HG03558 (cell line): ENCODE measurements around the gene CDH3.

Source experiments
- ATAC-seq: cut with Tn5 transposase; IDR thresholded peaks from one replicate; pipeline ENCODE4 v1.9.1; 2021; ENCODE audit warnings: moderate number of reproducible peaks; ENCODE audit not compliant: unreplicated experiment; ENCODE audit errors: extremely low read depth

Gene CDH3

DNA sequence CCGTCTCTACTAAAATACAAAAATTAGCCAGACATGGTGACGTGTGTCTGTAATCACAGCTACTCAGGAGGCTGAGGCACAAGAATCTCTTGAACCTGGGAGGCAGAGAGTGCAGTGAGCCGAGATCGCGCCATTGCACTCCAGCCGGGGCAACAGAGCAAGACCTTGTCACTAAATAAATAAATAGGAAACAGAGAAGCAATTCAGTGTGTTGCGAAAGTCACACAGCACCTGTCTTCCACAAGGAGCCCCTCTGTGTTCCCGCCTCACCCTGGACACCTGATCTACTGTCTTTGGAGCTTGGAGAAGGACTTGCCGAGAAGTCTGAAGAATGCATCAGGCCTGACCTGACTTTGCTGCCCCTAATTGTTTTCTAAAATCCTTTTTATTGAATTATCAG, 88.5 kb downstream of the CDH3 start:
- ATAC-seq: no peak

DNA sequence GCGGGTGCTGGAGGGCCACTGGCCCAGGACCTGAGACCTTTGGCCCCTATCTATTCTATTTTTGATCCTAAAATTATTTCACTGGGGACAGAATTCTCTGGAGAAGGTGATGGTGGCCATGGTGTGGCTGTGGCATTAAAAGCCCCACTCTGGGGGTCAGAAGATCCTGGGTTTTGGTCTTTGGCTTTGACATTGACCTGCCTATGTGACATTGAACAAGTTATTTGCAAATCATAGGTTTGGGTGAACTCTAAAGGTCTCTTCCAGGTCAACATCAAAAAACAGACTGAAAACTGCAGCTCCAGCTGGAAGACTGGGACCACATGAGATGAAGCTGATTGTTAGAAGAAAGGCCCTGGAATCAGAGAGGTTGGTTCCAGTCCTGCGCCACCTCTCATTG, 89.7 kb downstream of the CDH3 start:
- no peak for ATAC-seq

DNA sequence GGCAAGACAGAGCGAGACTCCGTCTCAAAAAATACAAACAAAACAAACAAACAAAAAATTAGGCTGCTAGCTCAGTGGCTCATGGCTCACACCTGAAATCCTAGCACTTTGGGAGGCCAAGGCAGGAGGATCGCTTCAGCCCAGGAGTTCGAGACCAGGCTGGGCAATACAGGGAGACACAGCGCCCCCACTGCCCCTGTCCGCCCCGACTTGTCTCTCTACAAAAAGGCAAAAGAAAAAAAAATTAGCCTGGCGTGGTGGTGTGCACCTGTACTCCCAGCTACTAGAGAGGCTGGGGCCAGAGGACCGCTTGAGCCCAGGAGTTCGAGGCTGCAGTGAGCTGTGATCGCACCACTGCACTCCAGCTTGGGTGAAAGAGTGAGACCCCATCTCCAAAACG, 91.5 kb downstream of the CDH3 start:
- ATAC-seq: no peak

DNA sequence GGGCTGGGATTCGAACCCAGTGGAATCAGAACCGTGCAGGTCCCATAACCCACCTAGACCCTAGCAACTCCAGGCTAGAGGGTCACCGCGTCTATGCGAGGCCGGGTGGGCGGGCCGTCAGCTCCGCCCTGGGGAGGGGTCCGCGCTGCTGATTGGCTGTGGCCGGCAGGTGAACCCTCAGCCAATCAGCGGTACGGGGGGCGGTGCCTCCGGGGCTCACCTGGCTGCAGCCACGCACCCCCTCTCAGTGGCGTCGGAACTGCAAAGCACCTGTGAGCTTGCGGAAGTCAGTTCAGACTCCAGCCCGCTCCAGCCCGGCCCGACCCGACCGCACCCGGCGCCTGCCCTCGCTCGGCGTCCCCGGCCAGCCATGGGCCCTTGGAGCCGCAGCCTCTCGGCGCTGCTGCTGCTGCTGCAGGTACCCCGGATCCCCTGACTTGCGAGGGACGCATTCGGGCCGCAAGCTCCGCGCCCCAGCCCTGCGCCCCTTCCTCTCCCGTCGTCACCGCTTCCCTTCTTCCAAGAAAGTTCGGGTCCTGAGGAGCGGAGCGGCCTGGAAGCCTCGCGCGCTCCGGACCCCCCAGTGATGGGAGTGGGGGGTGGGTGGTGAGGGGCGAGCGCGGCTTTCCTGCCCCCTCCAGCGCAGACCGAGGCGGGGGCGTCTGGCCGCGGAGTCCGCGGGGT, 92.1 kb downstream of the CDH3 start, which contains the start of gene CDH1:
Gene CDH1 (plus strand): TSS at position 247 of the 684 bp plus-strand sequence. CDS start 124 bp downstream, at position 371.
- ATAC-seq: no peak

DNA sequence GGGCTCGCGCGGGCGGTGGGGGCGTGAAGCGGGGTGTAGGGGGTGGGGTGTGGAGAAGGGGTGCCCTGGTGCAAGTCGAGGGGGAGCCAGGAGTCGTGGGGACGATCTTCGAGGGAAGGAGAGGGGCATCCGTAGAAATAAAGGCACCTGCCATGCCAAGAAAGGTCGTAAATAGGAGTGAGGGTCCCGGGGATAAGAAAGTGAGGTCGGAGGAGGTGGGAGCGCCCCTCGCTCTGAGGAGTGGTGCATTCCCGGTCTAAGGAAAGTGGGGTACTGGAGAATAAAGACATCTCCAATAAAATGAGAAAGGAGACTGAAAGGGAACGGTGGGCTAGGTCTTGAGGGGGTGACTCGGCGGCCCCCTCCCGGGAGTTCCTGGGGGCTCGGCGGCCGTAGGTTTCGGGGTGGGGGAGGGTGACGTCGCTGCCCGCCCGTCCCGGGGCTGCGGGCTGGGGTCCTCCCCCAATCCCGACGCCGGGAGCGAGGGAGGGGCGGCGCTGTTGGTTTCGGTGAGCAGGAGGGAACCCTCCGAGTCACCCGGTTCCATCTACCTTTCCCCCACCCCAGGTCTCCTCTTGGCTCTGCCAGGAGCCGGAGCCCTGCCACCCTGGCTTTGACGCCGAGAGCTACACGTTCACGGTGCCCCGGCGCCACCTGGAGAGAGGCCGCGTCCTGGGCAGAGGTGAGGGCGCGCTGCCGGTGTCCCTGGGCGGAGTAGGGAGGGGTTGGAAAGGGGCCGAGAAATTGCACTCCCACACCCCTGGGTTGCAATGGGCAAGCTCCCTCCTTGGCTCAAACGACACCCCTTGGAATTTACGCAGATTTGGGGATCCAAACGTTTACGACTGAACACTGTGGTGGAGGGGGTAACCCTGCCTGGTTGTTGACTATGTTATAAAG, 92.9 kb downstream of the CDH3 start:
- ATAC-seq: no peak

DNA sequence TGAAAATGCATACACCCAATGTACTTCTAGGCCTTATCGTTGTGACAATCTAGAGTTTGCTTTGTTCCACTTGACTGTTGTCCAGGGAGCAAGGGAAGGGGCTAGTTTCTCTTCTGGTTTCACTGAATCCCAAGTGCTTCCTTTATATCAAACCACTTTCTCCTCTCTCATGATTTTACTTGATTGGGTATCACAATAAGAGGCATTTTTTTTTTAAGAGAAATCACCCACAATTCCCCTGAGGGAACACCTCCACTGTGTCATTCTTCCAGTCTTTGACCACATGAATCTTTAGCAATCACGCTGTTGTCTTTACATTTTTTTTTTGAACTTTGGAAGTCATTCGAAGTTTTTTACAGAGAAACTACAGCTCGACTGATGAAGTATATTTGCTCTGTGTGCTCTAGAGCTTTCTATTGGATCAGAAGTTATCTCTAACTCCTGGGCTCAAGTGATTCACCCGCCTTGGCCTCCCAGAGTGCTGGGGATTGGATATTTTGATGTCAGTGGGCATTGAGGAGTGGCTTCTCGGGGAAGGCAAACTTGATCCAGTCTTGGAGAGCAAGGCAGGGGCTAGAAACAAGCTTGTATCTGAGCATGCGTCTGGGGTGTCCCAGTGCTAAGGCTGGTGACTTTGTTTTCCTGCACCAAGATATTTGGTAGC, 95.0 kb downstream of the CDH3 start:
- no peak for ATAC-seq

DNA sequence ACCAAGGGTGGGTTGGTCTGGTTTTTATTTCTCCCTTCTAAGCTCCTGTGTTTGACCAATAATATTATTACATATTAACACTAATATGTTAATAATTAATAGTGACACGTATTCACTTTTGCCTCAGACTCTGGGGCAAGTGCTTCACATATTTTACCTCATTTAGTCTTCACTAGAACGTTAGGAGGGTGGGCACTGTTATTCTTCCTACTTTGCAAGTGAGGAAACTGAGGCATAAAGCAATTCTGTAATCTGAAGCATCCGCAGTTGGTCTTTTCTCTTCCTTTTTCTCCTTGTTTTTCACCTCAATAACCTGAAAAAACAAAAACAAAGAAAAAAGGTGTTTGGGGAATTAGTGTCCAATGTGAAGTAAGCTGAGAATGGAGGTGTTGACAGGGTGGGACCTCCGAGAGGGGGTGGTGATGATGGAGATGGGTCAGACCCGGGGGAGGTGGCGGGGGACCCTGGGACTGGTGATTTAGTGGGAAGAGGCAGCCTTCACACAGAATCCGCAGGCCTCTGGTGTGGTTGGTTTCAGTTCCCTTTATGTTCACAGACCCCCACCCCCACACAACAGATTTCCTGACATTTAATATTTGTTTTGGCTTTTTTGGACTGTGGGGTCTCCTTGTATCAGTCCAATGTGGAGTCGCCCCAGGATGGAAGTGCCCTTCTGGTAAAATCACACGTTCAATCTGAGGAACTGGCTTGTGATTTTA, 95.7 kb downstream of the CDH3 start:
- no peak for ATAC-seq

DNA sequence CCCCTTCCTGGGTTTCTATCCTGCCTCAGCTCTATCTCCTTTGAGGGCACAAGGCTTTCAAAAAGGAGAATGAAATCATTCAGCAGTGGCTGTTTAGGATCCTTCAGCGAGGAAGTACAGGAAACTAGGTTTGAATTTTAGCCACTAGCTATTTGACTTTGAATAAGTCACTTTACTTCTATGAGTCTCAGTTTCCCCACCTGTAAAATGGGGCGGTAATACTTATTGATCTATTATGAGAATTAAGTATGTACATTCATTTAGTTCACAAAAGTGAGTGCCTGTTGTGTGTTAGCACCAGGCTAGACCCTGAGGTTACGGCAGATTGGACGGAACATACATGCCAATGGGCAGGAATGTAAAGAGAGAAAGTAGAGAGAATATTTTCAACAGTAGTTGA, 98.6 kb downstream of the CDH3 start:
- no peak for ATAC-seq

DNA sequence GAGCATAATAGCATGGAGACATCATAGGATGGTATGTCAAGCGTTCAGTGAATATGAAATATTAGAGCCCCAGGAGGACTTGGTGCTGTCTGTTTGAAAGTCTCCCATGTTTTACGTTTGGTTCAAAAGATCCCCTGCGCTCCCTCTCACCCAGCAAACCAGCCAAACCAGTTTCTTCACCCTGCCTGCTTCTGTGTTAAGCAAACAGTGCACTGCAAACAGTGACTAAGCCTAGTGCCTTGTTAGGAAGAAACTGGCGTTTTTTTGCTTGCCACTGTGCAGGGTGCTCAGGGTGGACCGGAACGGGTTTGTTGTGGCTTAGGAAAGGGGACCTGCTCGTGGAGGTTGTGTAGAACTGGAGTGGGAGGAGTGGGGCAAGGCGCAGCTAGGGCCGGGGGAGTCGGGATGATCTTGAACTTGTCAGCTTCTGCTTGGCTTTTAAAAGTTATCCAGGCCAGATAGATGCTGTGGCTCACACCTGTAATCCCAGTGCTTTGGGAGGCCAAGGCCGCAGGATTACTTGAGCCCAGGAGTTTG, 99.7 kb downstream of the CDH3 start:
- ATAC-seq: no peak

DNA sequence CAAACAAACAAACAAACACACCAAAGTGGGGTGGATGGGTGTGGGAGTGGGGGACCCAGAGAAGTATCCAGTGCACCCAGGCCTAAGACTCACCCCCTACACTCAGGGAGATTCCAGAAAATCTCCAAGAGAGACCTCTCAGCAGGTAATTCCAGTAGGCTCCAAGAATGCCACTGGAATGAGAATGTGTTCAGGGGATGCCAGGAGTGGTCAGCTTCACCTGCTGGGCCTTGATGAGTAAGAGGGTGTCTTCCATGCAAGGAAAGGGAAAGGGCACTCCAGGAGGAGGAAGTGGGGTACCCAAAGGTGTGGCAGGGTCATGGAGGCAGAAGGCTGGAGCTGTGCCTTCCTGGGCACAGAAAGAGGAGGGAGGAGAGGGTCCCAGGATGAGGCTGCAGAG, 101.8 kb downstream of the CDH3 start:
- no peak for ATAC-seq

DNA sequence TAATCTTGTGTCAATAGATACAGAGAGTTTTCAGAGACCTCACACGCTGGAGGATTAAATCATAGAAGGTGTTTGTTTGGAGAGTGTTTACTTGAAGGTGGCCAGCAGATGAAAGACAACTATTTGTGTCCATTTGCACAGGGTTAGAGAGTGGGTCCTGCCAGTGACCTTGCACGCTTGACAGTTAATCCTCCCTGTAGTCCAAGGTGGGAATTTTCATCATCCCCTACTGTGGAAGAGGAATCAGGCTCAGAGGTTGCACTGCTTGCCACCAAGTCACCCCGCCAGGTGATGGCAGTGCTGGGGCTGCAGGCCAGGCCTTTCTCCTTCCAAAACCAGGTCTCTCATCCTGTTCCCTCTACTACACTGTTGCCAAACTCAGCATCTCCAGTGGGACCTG, 104.3 kb downstream of the CDH3 start:
- ATAC-seq: no peak
